C1 segment of cervical spinal cord (tissue), 14 donors: ENCODE results near the gene TTC6.

Experiments used
- DNase-seq, 14 donors: peaks; one replicate each; lab custom pipeline; 2025; lab: John Stamatoyannopoulos, UW

The TTC6 gene

DNA sequence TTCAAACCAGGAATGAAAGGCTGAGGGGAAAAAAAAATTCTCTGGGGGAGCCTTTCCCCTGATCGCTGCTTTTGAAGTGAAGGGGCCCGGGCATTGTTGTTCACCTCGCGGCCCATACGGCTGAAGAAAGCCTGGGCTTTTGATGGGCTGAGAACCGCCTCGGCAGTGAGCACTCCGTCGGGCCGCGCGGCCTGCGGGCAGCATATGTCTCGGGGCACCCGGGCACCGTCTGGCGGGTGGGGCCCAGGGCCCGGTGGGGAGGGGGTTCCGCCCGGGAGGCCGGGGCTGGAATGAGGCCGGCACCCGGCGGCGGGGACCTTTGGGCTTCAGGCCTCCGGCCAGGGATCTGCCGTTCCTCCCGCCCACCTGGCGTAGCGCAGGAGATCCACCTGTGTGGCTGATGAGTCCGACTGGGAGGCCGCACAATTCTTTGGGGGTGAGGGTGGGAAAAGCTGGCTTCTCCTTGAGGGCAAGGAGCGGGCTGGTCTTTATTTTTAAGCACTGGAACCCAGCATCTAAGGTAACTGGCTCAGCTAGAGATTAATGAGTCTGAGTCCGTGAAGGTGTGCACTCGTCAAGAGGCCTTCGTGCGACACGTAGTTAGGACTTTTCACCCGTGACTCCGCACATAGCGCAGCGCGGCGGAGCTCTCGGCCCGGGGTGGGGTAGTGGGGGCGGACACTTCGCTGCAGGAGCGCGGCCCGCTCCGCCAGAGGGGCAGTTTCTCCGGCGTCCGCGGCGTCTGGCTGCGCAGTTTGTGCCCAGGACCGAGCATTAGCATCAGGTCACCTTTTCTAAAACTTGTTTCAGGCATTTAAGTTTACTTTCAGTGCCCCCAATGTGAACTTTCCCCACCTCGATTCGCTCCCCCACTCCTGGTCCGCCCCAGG is 11.0 kb upstream of the TTC6 start:
- DNase-seq: no peak

GRCh38 chr14:37585101-37585511 is 10.3 kb upstream of the TTC6 start:
- DNase-seq: no peak

- no peak for DNase-seq
Measured at GRCh38 chr14:37585971-37586796, 9.2 kb upstream of the TTC6 start.

- DNase-seq: no peak
Measured at GRCh38 chr14:37586797-37587130, 8.7 kb upstream of the TTC6 start.

DNA sequence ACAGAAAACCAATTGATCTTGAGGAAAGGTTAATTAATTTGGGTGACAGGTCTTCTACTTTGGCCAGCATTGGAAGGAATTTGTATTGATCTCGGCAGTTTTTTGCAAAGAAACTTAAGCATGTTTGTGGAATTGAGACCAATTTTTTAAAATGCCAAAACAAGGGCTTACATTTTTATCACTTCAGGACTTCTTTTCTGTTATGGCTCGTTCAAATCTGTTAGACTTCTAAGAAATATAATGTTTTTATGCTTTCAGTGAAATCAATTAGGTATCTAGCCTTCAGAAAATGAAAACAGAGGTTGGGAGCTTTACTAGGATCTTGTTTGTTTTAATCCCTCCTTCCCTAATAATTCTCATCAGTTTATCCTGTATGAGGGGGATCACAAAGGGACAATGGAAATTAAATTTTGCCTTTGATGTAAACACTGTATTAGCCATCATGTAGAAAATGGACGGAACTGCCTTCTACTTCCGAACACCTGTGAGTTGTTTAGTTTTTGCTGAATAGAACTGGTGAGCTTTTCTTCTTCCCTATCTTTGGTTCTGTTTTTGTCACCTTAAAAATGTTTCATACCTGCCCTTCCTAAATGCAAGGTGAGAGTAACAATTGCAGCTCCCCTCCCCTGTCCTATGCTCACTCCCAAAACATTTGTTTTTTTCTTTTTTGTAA is 8.2 kb upstream of the TTC6 start:
- DNase-seq: no peak

GRCh38 chr14:37587881-37588666 is 7.4 kb upstream of the TTC6 start:
- no peak for DNase-seq

- no peak for DNase-seq
Measured at GRCh38 chr14:37588667-37588955, 6.8 kb upstream of the TTC6 start.

- no peak for DNase-seq
Measured at GRCh38 chr14:37588956-37589714, 6.3 kb upstream of the TTC6 start.

GRCh38 chr14:37589715-37590427 is 5.6 kb upstream of the TTC6 start:
- no peak for DNase-seq

DNA sequence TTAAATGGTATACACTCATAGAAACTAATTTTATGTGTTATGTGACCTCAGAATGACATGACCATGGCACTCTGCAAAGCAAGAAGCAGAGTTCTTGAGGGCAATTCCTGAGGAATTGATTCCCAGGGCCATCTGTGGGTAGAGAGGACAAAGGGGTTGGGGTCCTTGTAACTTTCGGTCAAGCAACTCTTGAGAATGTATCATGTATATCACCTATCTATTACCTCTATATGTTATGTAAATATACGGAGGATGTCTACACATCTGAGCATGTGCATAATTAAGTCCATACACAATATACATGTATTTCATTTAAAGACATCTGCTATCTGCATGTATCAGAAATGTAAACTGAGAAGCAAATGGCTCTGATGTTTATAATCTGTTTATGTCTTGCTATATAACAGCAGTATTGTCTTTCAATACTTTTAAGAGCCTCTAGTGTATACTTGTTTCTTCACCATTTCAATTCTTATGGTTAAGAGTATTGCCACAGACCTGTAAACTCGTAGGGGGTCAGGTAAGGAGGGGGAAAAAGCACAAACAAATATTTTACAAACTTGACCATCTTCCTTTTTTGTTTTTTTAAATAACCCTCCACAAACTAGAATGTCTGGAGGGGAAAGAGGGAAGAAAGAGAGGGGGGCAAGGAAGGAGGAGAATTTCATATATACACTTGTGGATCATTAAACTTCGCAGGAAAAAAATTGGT is 4.8 kb upstream of the TTC6 start:
- no peak for DNase-seq

GRCh38 chr14:37591311-37591940 is 4.0 kb upstream of the TTC6 start:
- no peak for DNase-seq

GRCh38 chr14:37591941-37592481 is 3.4 kb upstream of the TTC6 start:
- DNase-seq: no peak

GRCh38 chr14:37592482-37593408 is 2.7 kb upstream of the TTC6 start:
- DNase-seq: no peak

- DNase-seq: no peak
Measured at GRCh38 chr14:37593511-37594237, 1.8 kb upstream of the TTC6 start.

GRCh38 chr14:37594238-37594970 is 1.0 kb upstream of the TTC6 start:
- DNase-seq: peak in 4 of 14 donors; percentile 12 to 35 (median 16)
